DMS114 treated with DMSO at 0.1 percent for 48 hours (cell line): ENCODE measurements around the gene FRS2.

ENCODE experiments used
- DNase-seq: peaks from one replicate; lab custom pipeline; 2025; ENCODE audit not compliant: unreplicated experiment; lab: John Stamatoyannopoulos, UW

Gene FRS2

DNA sequence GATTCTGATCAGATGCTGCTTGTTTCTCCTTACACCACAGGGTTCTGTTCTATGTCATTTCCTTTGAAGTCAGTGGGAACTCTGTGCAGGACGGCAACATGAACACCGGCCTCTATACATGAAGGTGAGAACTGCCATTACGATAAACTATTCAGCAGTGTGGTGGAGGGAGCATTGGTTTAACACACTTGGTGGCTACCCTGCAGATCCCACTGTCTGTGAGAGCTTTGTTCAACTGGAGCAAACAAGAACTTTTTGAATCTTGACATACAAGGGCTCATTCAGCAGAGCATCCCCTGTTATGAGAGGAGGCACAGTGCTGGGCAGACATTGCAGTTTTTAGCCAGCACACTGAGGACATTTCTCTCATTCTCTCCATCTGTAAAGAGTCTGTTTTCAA is 10.7 kb upstream of the FRS2 start:
- no peak for DNase-seq

DNA sequence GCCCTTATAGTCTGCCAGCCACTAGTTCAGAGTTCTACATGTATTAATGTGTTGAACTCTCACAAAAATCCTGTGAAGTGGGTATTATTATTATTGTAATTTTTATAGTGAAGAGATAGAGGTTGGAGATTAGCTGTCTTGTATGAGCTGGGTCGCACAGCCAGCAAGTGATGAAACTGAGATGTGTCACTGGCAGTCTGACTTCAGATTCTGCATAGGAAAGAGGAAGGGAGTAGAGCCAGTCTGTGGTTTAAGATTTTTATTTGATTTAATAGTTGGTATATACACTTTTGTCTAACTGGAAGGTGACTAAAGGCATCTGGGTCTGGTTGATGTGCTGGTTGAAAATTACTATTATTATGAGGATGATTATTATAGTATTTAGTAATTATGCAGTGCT is 5.8 kb upstream of the FRS2 start:
- DNase-seq: no peak

GRCh38 chr12:69466867-69467266 is 3.3 kb upstream of the FRS2 start:
- DNase-seq: no peak

GRCh38 chr12:69467366-69467765 is 2.8 kb upstream of the FRS2 start:
- no peak for DNase-seq

GRCh38 chr12:69468237-69469026 is 1.8 kb upstream of the FRS2 start:
- DNase-seq: peak; percentile 23

- DNase-seq: no peak
These were observed 367 bp upstream of the FRS2 start for GRCh38 chr12:69469854-69470188.

- no peak for DNase-seq
These were observed 865 bp downstream of the FRS2 start for GRCh38 chr12:69471076-69471430.

DNA sequence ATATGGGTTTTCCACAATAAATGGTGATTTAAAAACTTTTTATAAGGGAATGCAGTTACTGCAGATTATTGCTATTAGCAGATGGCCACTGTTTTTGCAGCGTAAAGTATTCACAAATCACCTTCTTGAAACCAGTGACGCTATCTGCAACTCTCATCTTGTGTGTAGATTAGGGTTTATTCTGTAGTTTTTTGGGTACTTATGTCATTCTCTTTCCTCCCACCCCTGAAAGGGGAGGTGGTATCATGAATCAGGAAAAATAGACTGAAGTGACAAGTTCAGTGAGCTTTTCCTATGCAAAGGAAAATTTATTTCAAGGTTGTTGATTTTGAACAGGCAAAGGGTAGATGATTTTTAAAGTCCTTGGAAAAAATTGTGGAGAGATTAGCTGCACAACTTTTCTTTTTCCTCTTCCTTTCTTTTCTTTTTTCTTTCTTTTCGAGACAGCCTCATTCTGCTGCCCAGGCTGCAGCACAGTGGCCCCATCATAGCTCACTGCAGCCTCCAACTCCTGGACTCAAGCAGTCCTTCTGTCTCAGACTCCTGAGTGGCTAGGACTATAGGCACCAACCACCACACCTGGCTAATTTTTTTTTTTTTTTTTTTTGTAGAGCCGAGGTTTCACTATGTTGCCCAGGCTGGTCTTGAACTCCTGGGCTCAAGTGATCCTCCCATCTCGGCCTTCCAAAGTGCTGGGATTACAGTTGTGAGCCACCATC is 1.6 kb downstream of the FRS2 start:
- no peak for DNase-seq

GRCh38 chr12:69473262-69473661 is 3.1 kb downstream of the FRS2 start:
- no peak for DNase-seq

DNA sequence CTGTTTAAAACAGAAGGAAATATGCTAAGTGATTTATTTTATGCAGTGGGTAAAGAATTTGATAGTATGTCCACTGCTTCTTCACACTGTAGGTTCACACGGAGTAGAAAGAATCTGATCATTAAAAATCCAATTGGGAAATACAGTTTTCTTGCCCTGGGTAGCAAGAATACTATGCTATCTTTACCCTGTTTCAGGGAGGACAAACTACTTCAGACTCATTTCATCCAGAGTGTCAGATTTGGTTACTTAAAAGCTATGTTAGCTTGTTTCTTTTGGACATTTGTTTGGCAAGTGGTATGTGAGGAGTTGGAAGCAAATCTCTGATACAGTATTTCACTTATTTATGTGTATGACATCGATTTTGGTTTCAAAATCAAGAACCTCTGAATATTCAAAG is 4.3 kb downstream of the FRS2 start:
- DNase-seq: no peak

GRCh38 chr12:69475237-69475975 is 5.2 kb downstream of the FRS2 start:
- peak; percentile 43 for DNase-seq

DNA sequence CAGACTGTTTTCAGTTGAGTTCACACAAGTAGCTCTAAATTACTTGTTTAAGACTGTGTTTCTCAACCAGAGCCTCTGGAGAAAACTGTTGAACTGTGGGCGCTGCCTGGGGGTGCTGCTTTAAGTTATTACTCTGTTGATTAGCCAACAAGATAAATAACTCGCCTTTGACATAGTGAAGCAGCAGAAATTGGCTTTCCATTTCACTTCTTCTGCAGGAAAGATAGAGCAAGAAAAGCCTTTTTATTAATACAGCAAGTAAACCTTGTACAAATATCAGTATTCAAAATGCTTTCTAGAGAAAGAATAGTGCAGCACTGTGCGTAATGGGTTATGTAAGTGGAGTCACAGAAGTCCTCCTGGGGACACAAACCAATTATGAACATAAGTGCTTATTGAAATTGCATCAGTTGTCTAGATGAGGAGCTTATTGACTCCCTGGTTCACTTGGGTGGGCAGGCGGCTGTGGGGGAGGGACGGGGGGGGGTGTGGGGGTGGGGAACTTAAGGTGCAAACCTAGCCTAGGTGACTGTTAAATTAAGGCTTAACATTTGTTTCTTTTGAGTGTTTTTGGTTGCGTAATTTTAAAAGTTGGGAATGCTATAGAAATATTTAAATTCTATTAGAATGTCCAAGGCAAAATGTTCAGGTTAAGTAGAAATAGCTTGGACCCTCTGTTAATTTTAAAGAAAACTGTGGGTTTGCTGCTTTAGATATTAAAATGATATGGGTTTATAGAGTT is 6.3 kb downstream of the FRS2 start:
- DNase-seq: no peak

DNA sequence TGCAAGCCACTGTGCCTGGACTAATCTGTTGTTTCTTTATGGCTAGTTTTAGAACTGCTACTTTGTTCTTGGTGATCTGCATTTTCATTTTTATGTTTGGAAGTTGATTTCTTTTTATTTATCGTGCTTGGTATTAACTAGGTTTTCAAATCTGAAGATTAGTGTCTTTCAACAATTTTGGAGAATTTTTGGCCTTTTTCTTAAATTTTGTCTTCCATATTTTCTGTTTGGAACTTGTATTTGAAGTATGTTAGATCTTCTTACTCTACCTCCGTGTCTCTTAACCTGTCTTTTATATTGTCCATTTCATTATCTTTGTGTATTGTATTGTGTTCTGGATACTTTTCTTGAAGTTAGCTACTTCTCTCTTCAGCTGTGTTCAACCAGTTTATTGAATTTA is 9.5 kb downstream of the FRS2 start:
- no peak for DNase-seq

- DNase-seq: no peak
These were observed 10.5 kb downstream of the FRS2 start for GRCh38 chr12:69480698-69481097.

- DNase-seq: no peak
These were observed 10.9 kb downstream of the FRS2 start for GRCh38 chr12:69481133-69481532.

GRCh38 chr12:69483700-69484099 is 13.5 kb downstream of the FRS2 start:
- DNase-seq: no peak

GRCh38 chr12:69484428-69484827 is 14.2 kb downstream of the FRS2 start:
- DNase-seq: no peak

GRCh38 chr12:69490920-69491643 is 20.9 kb downstream of the FRS2 start:
- DNase-seq: no peak

- no peak for DNase-seq
These were observed 22.6 kb downstream of the FRS2 start for GRCh38 chr12:69492739-69493138.

GRCh38 chr12:69495071-69495470 is 24.9 kb downstream of the FRS2 start:
- no peak for DNase-seq
